GM23248 (cell line): Measurements from ENCODE around the gene KCNH6. TPM values are rescaled to one million over a fixed set of nuclear protein-coding genes. Genes with fewer than 3 reads are reported as not detected.

Experiments used
- DNase-seq: peaks from one replicate; pipeline ENCODE4 v3.0.0-alpha.2; 2015
- H2AFZ ChIP-seq: fragments of 200-600 bp; sonication (generic); 2 replicates; pipeline ENCODE4 v1.6.1; 2016; ENCODE audit warnings: antibody characterized with exemption
- H3F3A ChIP-seq: fragments of 200-600 bp; sonication (generic); 2 replicates; pipeline ENCODE4 v1.6.1; 2016; ENCODE audit warnings: mild to moderate bottlenecking, antibody characterized with exemption, mixed run types; ENCODE audit not compliant: insufficient read depth
- H3K27ac ChIP-seq: fragments of 200-600 bp; sonication (generic); 2 replicates; pipeline ENCODE4 v1.5.1; 2016; ENCODE audit warnings: mild to moderate bottlenecking
- H3K27me3 ChIP-seq: fragments of 200-600 bp; sonication (generic); replicated peaks from 2 replicates; pipeline ENCODE4 v1.6.1; 2016; ENCODE audit warnings: mild to moderate bottlenecking; ENCODE audit not compliant: insufficient read depth
- H3K36me3 ChIP-seq: fragments of 200-600 bp; sonication (generic); 2 replicates; pipeline ENCODE4 v1.6.1; 2016; ENCODE audit warnings: low read depth, mild to moderate bottlenecking
- H3K4me1 ChIP-seq: fragments of 200-600 bp; sonication (generic); 2 replicates; pipeline ENCODE4 v1.6.1; 2016; ENCODE audit warnings: mild to moderate bottlenecking; ENCODE audit not compliant: insufficient read depth
- H3K4me2 ChIP-seq: fragments of 200-600 bp; sonication (generic); one replicate; pipeline ENCODE4 v1.6.1; 2016; ENCODE audit warnings: mild to moderate bottlenecking; ENCODE audit not compliant: unreplicated experiment
- H3K4me3 ChIP-seq: fragments of 200-600 bp; sonication (generic); 2 replicates; pipeline ENCODE4 v1.5.1; 2016; ENCODE audit warnings: mild to moderate bottlenecking
- H3K79me2 ChIP-seq: fragments of 200-600 bp; sonication (generic); 2 replicates; pipeline ENCODE4 v1.6.1; 2016; ENCODE audit warnings: mild to moderate bottlenecking; ENCODE audit not compliant: insufficient read depth
- H3K9ac ChIP-seq: fragments of 200-600 bp; sonication (generic); 2 replicates; pipeline ENCODE4 v1.6.1; 2016; ENCODE audit warnings: mild to moderate bottlenecking
- H3K9me2 ChIP-seq: fragments of 200-600 bp; sonication (generic); 2 replicates; pipeline ENCODE4 v1.6.1; 2016; ENCODE audit warnings: mixed run types, mild to moderate bottlenecking, moderate library complexity; ENCODE audit not compliant: insufficient read depth
- H3K9me3 ChIP-seq: fragments of 200-600 bp; sonication (generic); one replicate; pipeline ENCODE4 v1.6.1; 2017; ENCODE audit warnings: low read depth
- H4K20me1 ChIP-seq: fragments of 200-600 bp; sonication (generic); 2 replicates; pipeline ENCODE4 v1.6.0; 2016; ENCODE audit not compliant: insufficient read depth
- EZH2 ChIP-seq: fragments of 200-600 bp; sonication (generic); IDR thresholded peaks from 2 replicates; pipeline ENCODE4 v1.6.1; 2018; ENCODE audit warnings: antibody characterized with exemption, mild to moderate bottlenecking; ENCODE audit not compliant: insufficient read depth, poor library complexity, severe bottlenecking
- EZH2phosphoT487 ChIP-seq: fragments of 200-600 bp; sonication (generic); IDR thresholded peaks from 2 replicates; pipeline ENCODE4 v1.6.1; 2018; ENCODE audit warnings: antibody characterized with exemption, moderate library complexity, mild to moderate bottlenecking, low read depth; ENCODE audit not compliant: insufficient read depth
- WGBS, 2 experiments: methylation state at CpG; one replicate each; pipeline ENCODE4 v1.1.6; 2015 to 2017; ENCODE audit warnings: low lambda C conversion rate in 2 of 2, low coverage in 1 of 2; ENCODE audit errors: missing lambda C conversion rate in 2 of 2; 5-methylcytosine and 5-hydroxymethylcytosine counted together
- in situ Hi-C: fragments of 300-500 bp; cut with MboI; formaldehyde crosslinking; loops from 2 replicates; pipeline ENCODE4 v1.15.0; 2020
- polyA plus RNA-seq: library from polyadenylated mRNA; unstranded; fragments of >200 nt; fragmentation: Nextera tagmentation; extraction: Ambion mirVana; gene quantifications from 2 replicates; pipeline ENCODE4 v1.2.1, GENCODE V29; 2016
- total RNA-seq: library from RNA; depleted of rRNA; stranded (reverse); fragments of >200 nt; shearing (Covaris generic); gene quantifications from 2 replicates; pipeline ENCODE4 v1.2.3, GENCODE V29; 2014

KCNH6 gene
- total and polyA plus RNA-seq, 2 experiments from 2014 or later = not detected

DNA sequence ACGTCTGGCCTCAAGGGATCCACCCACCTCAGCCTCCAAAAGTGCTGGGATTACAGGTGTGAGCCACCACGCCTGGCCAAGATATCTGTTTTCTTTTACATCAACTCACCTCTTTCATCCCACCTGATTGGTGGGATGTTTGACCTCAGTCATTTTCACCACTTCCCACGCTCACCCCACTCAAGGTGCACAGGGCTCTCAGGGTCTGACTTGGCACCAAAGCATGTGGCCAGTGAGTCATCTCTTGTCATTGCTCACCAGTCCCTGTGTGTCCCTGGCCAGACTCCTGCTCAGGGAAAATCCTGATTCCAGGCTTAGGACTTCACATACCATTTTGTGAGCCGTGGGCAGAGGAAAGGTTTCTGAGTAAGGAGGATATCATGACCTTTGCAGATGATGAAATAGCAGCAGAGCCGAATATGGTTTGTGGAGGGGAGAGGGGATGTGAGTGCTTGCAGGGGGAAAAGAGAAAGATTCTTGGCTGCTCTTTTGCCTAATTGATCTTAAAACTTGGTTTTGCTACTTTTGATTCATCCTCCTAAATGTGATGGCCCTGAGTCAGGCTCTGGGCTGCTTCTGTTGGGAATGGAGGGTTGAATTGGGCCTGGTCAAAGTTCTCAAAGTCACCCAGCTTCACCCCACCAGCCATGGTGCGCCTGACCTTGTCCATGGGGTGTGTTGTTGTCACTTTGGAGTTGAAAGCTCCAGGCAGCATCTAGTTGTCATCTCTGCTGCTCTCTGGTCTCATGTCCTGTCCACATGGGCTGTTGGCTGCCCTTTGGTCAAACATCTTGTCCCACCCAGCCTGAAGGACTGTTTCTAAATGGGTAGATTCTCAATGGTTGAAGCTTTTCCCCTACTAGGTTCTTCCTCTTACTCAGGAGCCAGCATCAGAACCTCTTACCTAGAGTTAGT is 6.0 kb upstream of the KCNH6 start:
- in situ Hi-C loops = no loop called here
- Histone ChIP-seq H3K9me3 (no peaks in the 10 kb centered on the region), H3F3A (peaks cover 17% of the 10 kb centered on the region), H3K9me2 (no peaks in the 10 kb centered on the region; the same call in 1 of the 2 replicates), H3K27me3 (0 out of 2 replicates have a peak, but pooled peaks cover 4% of the 10 kb centered on the region), H4K20me1 (no peaks in the 10 kb centered on the region), H3K27ac (no peak overlapping the region), H3K4me1 (peaks cover 11% of the 10 kb centered on the region), H2AFZ (no peak overlapping the region), H3K4me2 (peak overlapping the region; percentile 0), H3K9ac (no peak overlapping the region), H3K79me2 (no peaks in the 10 kb centered on the region), H3K4me3 (no peak overlapping the region), H3K36me3 (no peaks in the 10 kb centered on the region)
- WGBS, 2 experiments = 25 to 27% methylated on average over 6 of the region's 6 CpGs
- peak; percentile 80 for DNase-seq
- TF ChIP-seq EZH2phosphoT487 = no peak
- TF ChIP-seq EZH2 = no peak

DNA sequence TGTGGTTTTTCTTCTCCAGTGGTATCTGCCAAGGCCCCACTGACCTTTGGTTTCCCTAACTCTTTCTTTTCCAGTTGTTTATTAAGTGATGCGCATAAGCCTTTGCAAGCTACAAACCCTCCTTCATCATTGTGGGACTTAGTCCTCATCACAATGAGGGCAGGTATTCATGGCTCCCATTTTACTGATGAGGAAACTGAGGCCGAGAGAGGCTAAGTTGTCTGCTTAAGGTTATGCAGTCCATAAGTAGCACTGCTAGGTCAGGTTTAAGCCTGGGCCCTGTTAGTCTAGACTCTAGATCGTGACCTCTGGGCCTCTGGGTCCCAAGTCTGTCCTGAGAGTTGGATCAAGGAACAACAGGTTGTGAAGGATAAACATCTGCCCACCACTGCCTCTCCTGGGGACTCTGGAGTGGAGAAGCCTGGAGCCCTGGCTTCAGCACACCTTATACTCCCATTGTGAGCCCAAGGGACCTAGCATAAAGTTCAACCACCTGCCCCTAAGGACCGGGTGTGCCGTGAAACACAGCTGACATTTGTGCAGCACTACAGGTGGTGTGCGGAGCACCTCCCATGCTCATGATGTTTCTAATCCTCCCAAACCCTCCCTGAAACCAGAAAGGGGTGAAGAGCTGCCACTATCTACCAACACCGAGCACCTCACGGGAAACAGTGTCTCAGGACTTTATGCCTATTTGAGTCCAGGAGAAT is 5.2 kb upstream of the KCNH6 start:
- in situ Hi-C loops = no loop called here
- no peak overlapping the region for H3K27ac ChIP-seq
- H3K9me2 ChIP-seq = no peaks in the 10 kb centered on the region; the same call in 1 of the 2 replicates
- no peaks in the 10 kb centered on the region for H4K20me1 ChIP-seq
- no peaks in the 10 kb centered on the region for H3K9me3 ChIP-seq
- no peak overlapping the region for H2AFZ ChIP-seq
- no peaks in the 10 kb centered on the region for H3K27me3 ChIP-seq
- H3K4me3 ChIP-seq = no peak overlapping the region
- peaks cover 17% of the 10 kb centered on the region for H3F3A ChIP-seq
- H3K4me1 ChIP-seq = peaks cover 11% of the 10 kb centered on the region
- H3K4me2 ChIP-seq = no peak overlapping the region
- no peak overlapping the region for H3K9ac ChIP-seq
- TF ChIP-seq EZH2 = no peak
- TF ChIP-seq EZH2phosphoT487 = no peak
- no peaks in the 10 kb centered on the region for H3K79me2 ChIP-seq
- H3K36me3 ChIP-seq = no peaks in the 10 kb centered on the region
- WGBS, 2 experiments = 76 to 79% methylated on average over 8 of the region's 8 CpGs
- no peak for DNase-seq

DNA sequence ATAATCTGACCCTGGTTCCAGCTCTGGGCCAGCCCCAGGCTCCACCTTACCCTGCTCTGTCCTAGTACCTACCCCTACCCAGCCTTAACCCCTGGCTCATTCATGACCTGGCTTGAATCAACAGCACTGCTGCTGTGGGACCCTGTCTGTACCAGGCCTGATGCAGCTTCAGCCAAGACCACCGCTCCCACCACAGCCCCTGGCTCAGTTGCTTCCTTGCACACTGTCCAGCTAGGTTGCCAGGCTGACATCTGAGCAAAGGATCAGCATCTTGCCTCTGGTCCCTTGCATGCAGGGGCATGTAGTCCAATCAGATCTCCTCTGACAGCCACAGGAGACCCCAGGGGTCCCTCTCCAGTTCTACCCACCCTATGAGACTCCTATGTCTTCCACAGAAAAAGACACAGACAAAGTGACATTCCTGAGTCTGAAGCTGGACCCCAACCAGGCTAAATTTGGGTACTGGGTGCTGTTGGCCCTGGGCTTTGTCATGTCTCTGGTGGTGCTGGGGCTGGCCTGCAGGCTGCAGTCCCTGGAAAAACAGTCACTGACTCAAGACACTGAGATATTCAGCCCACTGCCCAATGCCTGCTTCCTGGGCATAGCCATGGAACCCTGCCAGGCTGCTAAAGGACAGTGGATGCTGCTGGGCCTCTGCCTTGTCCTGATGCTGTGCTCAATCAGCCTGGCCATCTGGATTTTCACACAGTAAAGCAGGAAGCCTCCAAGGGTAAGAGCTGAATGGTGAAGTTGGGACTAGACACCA is 3.9 kb upstream of the KCNH6 start:
- H3K9ac ChIP-seq = no peak overlapping the region
- no peaks in the 10 kb centered on the region for H3K36me3 ChIP-seq
- no peaks in the 10 kb centered on the region for H3K9me3 ChIP-seq
- no peaks in the 10 kb centered on the region for H3K27me3 ChIP-seq
- H4K20me1 ChIP-seq = no peaks in the 10 kb centered on the region
- no peak for DNase-seq
- H3K4me3 ChIP-seq = no peak overlapping the region
- peaks cover 17% of the 10 kb centered on the region for H3F3A ChIP-seq
- no peak overlapping the region for H2AFZ ChIP-seq
- H3K4me1 ChIP-seq = peaks cover 11% of the 10 kb centered on the region
- H3K79me2 ChIP-seq = no peaks in the 10 kb centered on the region
- TF ChIP-seq EZH2phosphoT487 (no peak), EZH2 (no peak)
- in situ Hi-C loops = no loop called here
- no peak overlapping the region for H3K27ac ChIP-seq
- 42 to 46% methylated on average over 1 of the region's 1 CpG for WGBS, 2 experiments
- no peaks in the 10 kb centered on the region; the same call in 1 of the 2 replicates for H3K9me2 ChIP-seq
- H3K4me2 ChIP-seq = no peak overlapping the region
